Measurements from ENCODE around the gene RHO.
"Not testable (repeated sequence)": the region's sequence is repeated elsewhere in the genome, so short reads cannot be mapped to it uniquely, and the experiment has no call there.

The RHO gene

DNA sequence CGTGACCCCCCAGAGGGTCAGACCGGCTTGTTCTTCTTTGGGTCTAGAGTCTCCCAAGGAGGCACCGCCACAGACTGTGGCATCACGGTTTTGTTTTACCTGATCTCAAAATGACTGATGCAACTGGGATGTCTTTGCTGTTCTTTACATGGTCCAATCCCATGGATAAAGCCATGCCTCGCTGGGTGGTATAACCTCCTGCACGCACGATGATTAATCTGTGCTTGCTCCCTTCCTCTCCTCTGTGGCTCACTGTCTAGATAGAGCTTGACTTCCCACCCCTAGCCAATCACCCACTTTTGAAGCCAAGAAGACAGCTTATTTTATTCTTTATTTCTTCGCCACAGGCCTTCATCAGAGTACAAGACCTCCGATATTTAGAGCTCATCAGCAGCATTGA, 36.6 kb upstream of the RHO start:
- no peak for DNase-seq (ENCODE audit: extremely low spot score)
- ChIA-PET CTCF (interaction anchor here (0.6 to 1.2 kb wide), 2 partner anchors 9 to 450 kb away, joined by 3 read pairs; no protein-coding TSS in a partner anchor), POLR2A (no interaction called here)
- no peak for TF ChIP-seq FOXA1 (IDR thresholded peaks at IDR 0.05)

DNA sequence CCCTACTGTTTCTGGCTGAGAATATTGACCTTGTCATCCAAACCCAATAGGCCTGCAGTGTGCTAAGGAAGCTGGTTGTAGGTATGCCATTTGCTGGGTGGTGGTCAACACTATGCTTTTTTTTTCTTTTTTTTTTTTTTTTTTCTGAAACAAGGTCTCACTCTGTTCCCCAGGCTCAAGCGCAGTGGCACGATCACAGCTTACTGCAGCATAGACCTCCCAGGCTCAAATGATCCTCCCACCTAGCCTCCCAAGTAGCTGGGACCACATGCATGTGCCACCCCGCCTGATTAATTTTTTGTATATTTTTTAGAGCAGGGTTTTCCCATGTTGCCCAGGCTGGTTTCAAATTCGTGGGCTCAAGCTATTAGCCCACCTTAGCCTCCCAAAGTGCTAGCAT, 35.7 kb upstream of the RHO start:
- ChIA-PET CTCF (interaction anchor here (0.6 to 1.2 kb wide), 3 partner anchors 10 to 449 kb away, joined by 3 to 5 read pairs (median 3); no protein-coding TSS in a partner anchor), POLR2A (interaction anchor here (0.8 kb wide), 1 partner anchor 155 kb away, joined by 3 read pairs; no protein-coding TSS in a partner anchor)
- DNase-seq (ENCODE audit: extremely low spot score) = no peak
- TF ChIP-seq SP1 (IDR thresholded peaks at IDR 0.05) (no peak), SUZ12 (IDR thresholded peaks at IDR 0.05) (no peak), CTBP1 (IDR thresholded peaks at IDR 0.05; ENCODE audit: borderline replicate concordance) (no peak), ARNT (IDR thresholded peaks at IDR 0.05) (no peak), BHLHE40 (IDR thresholded peaks at IDR 0.05; ENCODE audit: borderline replicate concordance) (no peak), ELF4 (IDR thresholded peaks at IDR 0.05) (no peak), FOXM1 (IDR thresholded peaks at IDR 0.05; ENCODE audit: borderline replicate concordance) (no peak), FOXK2 (IDR thresholded peaks at IDR 0.05) (no peak), NFRKB (IDR thresholded peaks at IDR 0.05) (no peak)
- TF ChIP-seq, protein P1, sequence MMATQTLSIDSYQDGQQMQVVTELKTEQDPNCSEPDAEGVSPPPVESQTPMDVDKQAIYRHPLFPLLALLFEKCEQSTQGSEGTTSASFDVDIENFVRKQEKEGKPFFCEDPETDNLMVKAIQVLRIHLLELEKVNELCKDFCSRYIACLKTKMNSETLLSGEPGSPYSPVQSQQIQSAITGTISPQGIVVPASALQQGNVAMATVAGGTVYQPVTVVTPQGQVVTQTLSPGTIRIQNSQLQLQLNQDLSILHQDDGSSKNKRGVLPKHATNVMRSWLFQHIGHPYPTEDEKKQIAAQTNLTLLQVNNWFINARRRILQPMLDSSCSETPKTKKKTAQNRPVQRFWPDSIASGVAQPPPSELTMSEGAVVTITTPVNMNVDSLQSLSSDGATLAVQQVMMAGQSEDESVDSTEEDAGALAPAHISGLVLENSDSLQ (IDR thresholded peaks at IDR 0.05) = no peak

DNA sequence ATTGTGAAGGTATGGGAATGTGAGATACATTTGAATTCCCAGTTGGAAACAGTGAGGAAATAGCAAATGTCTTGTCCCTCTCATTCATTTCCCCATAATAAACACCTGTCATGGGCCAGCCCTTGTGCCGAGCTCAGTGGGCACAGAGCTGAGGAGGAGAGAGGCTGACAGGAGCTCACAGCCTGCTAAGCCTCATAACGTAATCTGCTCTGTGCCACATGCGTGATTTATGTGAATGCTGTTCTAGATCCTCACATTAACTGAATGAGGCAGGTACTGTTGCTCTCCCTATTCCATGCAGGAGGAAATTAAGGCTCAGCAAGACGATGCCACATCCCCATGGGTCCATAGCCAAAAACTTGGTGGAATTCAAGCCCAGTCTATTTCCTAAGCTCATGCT, 35.2 kb upstream of the RHO start:
- TF ChIP-seq CTBP1 (IDR thresholded peaks at IDR 0.05; ENCODE audit: borderline replicate concordance) = no peak
- TF ChIP-seq, protein P1 (IDR thresholded peaks at IDR 0.05) = no peak
- no peak for TF ChIP-seq BHLHE40 (IDR thresholded peaks at IDR 0.05; ENCODE audit: borderline replicate concordance)
- no peak for TF ChIP-seq FOXK2 (IDR thresholded peaks at IDR 0.05)
- no peak for TF ChIP-seq SP1 (IDR thresholded peaks at IDR 0.05)
- ChIA-PET POLR2A (interaction anchor here (0.8 kb wide), 1 partner anchor 155 kb away, joined by 3 read pairs; no protein-coding TSS in a partner anchor), CTCF (interaction anchor here (0.6 to 1.2 kb wide), 3 partner anchors 11 to 334 kb away, joined by 3 to 5 read pairs (median 4); no protein-coding TSS in a partner anchor)
- no peak for DNase-seq (ENCODE audit: extremely low spot score)

DNA sequence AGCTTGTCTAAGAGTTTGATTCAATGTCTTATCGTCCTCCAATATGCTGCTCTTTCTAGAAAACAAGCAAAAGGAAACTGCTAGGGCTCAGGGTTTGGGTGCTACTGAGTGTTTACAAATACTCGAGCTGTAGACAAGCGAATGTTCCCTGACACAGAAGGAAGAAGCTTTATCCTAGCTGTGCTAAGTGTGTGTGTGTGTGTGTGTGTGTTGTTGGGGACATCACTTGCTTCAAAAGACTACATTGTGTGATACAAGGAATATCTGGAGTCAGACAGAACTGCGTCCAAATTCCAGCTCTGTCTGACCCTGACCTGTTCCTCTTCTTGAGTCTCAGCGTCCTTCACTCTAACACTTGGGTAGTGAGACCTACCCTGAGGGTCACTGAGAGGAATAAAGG, 33.9 kb upstream of the RHO start:
- POLR2A ChIA-PET; DNase-seq (ENCODE audit: extremely low spot score); CTCF ChIA-PET: not testable (repeated sequence)

DNA sequence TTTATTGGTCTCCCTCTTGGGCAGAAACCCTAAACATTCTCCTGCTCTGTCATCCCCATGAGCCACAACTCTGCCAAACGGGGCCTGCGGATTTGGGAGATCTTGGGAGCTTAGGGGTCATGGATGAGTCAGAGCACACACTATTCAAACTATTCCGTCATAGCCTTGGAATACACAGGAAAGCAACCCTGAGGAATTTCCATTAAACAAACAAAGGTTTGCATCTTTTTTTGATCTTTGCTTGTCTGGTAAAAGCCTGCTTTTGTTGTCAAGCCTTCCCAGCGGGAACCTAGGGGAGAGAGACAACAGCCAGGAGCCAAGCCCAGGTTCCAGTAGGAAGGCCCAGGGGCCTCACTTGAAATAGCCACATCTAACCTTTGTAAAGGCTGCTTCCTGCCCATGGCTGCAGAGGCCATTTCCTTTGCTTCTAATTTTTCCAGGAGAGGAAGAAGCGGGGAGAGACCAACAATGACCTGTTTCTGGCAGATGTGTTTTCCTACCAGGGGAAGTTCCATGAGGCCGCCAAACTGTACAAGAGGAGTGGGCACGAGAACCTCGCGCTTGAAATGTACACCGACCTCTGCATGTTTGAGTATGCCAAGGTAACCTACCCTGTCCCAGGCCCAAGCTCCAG, 33.3 kb upstream of the RHO start:
- CTCF ChIA-PET; DNase-seq (ENCODE audit: extremely low spot score): not testable (repeated sequence)

DNA sequence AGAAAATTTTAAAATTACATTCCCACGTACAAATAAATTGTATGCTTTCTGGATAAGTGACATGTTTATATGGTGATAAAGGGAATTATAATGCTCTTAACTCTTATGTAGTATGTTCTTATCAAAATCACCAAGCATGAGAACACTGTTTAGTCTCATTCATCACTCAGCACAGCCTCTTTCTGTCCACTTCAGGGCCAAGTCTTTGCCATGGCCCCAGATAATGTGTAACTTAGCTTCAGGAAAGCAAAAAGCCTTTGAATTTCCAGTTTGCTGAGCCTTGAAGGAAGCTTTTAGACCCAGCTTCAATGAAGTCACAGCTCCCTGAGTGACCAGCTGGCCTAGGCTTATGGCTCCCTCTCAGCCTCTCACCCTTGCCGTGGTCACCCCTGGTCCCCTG, 30.6 kb upstream of the RHO start:
- CTCF ChIA-PET; POLR2A ChIA-PET; DNase-seq (ENCODE audit: extremely low spot score): not testable (repeated sequence)

More for the DNA sequence above, 33.3 kb upstream of the RHO start:
- POLR2A ChIA-PET = not testable (repeated sequence)

DNA sequence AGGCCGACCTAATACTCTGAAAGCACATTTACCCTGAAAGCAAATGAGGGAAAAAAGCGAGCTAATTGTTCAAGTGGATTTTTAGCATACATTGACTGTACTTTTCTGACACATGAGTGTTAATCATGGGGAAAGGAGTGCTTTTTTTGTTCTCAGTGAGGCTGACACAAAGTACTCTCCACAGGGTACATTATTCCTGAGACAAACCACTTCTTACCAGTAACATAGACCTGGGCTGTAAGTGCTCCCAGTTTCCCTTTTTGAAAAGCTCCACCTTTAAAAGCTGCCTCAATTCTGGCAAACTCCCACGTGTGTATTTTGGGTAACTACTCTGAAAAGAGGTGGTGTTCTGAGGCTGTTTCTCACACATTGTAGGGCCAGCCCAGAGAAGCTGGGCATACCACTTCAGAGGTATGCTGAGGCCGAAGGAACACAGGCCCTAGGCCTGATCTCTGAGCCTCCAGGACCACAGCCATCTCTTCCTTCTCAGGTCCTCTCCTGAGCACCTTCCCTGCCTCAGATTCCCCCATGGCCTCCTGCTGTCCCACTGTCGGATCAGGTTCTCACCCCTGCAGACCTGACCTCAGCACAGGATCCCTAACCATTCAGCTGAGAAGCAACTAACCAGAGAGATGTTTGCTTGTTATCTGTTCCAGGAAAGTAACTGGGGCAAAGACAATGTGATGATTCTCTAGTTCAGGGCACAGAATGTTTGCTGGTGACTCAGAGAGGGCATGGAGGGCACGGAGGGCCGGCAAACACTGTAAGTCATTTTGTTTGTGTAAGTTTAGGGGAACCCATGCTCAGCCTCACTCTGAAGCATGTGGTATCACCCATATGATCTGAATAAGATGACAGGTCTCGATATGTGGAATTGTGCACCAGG, 29.6 kb upstream of the RHO start:
- POLR2A ChIA-PET; DNase-seq (ENCODE audit: extremely low spot score); CTCF ChIA-PET: not testable (repeated sequence)

DNA sequence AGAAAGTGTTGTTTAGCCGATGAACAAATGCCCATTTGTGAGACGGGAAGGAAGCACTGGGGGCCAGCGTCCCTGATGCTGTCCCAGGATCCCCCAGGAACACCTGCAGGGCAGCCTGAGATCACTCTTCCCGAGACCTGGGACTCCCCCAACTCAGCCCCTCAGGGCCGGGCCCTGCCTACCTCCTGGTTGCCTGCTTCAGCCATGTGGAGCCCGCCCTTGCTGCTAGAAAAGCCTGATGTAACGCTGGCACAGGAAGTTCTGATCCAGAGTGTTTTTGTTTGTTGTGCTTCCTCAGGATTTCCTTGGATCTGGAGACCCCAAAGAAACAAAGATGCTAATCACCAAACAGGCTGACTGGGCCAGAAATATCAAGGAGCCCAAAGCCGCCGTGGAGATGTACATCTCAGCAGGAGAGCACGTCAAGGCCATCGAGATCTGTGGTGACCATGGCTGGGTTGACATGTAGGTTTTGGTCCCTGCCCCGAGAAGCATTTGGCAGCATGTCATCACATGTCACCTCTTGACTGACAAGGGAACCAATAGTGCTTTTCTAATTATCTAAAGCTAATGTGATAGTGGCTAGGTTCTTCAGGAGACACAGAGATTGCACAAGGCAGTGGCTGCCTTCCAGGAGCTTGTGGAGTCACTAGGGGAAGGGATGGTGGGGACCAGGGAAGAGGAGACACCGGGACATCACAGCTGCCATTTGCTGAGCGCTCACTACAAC, 28.7 kb upstream of the RHO start:
- DNase-seq (ENCODE audit: extremely low spot score); POLR2A ChIA-PET: not testable (repeated sequence)
- CTCF ChIA-PET = interaction anchor here (0.7 kb wide), 1 partner anchor 423 kb away, joined by 3 read pairs; no protein-coding TSS in a partner anchor

DNA sequence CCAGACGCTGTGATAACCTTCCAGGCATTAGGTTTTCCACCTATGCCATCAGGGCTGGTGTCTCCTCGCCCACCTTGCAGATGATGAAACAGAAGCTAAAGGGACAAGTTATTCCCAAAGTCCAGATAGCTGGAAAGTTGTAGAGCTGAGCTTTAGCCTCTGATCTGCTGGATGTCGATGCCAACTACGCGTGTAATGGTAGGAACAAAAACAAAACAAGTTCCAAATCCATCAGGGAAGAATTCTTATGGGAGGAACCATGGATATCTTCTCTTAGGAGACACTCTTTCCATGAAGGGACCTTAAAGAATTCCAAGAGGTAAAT, 28.1 kb upstream of the RHO start:
- no peak for TF ChIP-seq TARDBP (IDR thresholded peaks at IDR 0.05)
- TF ChIP-seq NFRKB (IDR thresholded peaks at IDR 0.05) = no peak
- TF ChIP-seq BHLHE40 (IDR thresholded peaks at IDR 0.05; ENCODE audit: borderline replicate concordance) = no peak
- TF ChIP-seq FOXM1 (IDR thresholded peaks at IDR 0.05; ENCODE audit: borderline replicate concordance) = no peak
- TF ChIP-seq L3MBTL2 (conservative IDR thresholded peaks at IDR 0.05) = no peak
- TF ChIP-seq SP1 (IDR thresholded peaks at IDR 0.05) = no peak
- no peak for TF ChIP-seq FOXK2 (IDR thresholded peaks at IDR 0.05)
- no peak for TF ChIP-seq ZNF384 (IDR thresholded peaks at IDR 0.05)
- TF ChIP-seq CTBP1 (IDR thresholded peaks at IDR 0.05; ENCODE audit: borderline replicate concordance) = no peak
- TF ChIP-seq, protein P1 (IDR thresholded peaks at IDR 0.05) = no peak
- no peak for TF ChIP-seq HDGF (IDR thresholded peaks at IDR 0.05; ENCODE audit: borderline replicate concordance)
- no peak for TF ChIP-seq LEF1 (IDR thresholded peaks at IDR 0.05; ENCODE audit: borderline replicate concordance)
- TF ChIP-seq ELF4 (IDR thresholded peaks at IDR 0.05) = no peak
- TF ChIP-seq SUZ12 (IDR thresholded peaks at IDR 0.05) = no peak
- no peak for TF ChIP-seq FOXA1 (IDR thresholded peaks at IDR 0.05)
- no peak for TF ChIP-seq ARNT (IDR thresholded peaks at IDR 0.05)
- no peak for DNase-seq (ENCODE audit: extremely low spot score)
- ChIA-PET POLR2A (no interaction called here), CTCF (interaction anchor here (0.7 kb wide), 1 partner anchor 422 kb away, joined by 3 read pairs; no protein-coding TSS in a partner anchor)
